ENCODE results near the gene DDOST.

The DDOST gene

GRCh38 chr1:20660847-20661206 is 342 bp downstream of the DDOST start:
- no peak for DNase-seq (ENCODE audit: low read depth in 2 of 2)

- no peak for DNase-seq (ENCODE audit: low read depth in 2 of 2)
Observed at GRCh38 chr1:20660363-20660762, 806 bp downstream of the DDOST start.

- DNase-seq (ENCODE audit: low read depth in 2 of 2), result no peak
Observed at GRCh38 chr1:20658166-20658915, 2.8 kb downstream of the DDOST start.

GRCh38 chr1:20657024-20657423 is 4.1 kb downstream of the DDOST start:
- no peak for DNase-seq (ENCODE audit: low read depth in 2 of 2)

GRCh38 chr1:20654104-20654690 is 7.0 kb downstream of the DDOST start:
- no peak for DNase-seq (ENCODE audit: low read depth in 2 of 2)

GRCh38 chr1:20652300-20652699 is 8.9 kb downstream of the DDOST start:
- DNase-seq (ENCODE audit: low read depth in 2 of 2), result no peak

- DNase-seq (ENCODE audit: low read depth in 2 of 2), result no peak
Observed at GRCh38 chr1:20648946-20649345, 12.2 kb downstream of the DDOST start.

GRCh38 chr1:20648438-20648837 is 12.7 kb downstream of the DDOST start:
- no peak for DNase-seq (ENCODE audit: low read depth in 2 of 2)

- no peak for DNase-seq (ENCODE audit: low read depth in 2 of 2)
Observed at GRCh38 chr1:20645414-20645813, 15.8 kb downstream of the DDOST start.

- DNase-seq (ENCODE audit: low read depth in 2 of 2), result no peak
Observed at GRCh38 chr1:20644416-20644815, 16.8 kb downstream of the DDOST start.

GRCh38 chr1:20643080-20643479 is 18.1 kb downstream of the DDOST start:
- no peak for DNase-seq (ENCODE audit: low read depth in 2 of 2)

GRCh38 chr1:20641975-20642374 is 19.2 kb downstream of the DDOST start:
- no peak for DNase-seq (ENCODE audit: low read depth in 2 of 2)

GRCh38 chr1:20640183-20640597 is 21.0 kb downstream of the DDOST start:
- DNase-seq (ENCODE audit: low read depth in 2 of 2), result peak in 1 of 2 donors; percentile 9

- no peak for DNase-seq (ENCODE audit: low read depth in 2 of 2)
Observed at GRCh38 chr1:20636785-20637347, 24.3 kb downstream of the DDOST start.

GRCh38 chr1:20634594-20635084 is 26.5 kb downstream of the DDOST start:
- no peak for DNase-seq (ENCODE audit: low read depth in 2 of 2)

GRCh38 chr1:20634065-20634593 is 27.0 kb downstream of the DDOST start:
- no peak for DNase-seq (ENCODE audit: low read depth in 2 of 2)

- peak; percentile 71 to 82 for DNase-seq (ENCODE audit: low read depth in 2 of 2)
Observed at GRCh38 chr1:20633190-20634064, 27.7 kb downstream of the DDOST start, which contains the start of gene PINK1. PINK1 (plus strand) TSS chr1:20633458; CDS start chr1:20633549, 91 bp downstream.

- DNase-seq (ENCODE audit: low read depth in 2 of 2), result no peak
Observed at GRCh38 chr1:20632386-20632785, 28.8 kb downstream of the DDOST start.

- DNase-seq (ENCODE audit: low read depth in 2 of 2), result no peak
Observed at GRCh38 chr1:20630729-20631128, 30.4 kb downstream of the DDOST start.

GRCh38 chr1:20626524-20626923 is 34.6 kb downstream of the DDOST start:
- no peak for DNase-seq (ENCODE audit: low read depth in 2 of 2)

GRCh38 chr1:20626098-20626427 is 35.1 kb downstream of the DDOST start:
- DNase-seq (ENCODE audit: low read depth in 2 of 2), result no peak

Data from stimulated activated CD8-positive, alpha-beta memory T cell treated with anti-CD3 and anti-CD28 coated beads, Interleukin-15, amount 100 ng/mL, for 48 hours (primary cell).